ELR (cell line): Measurements from ENCODE around the gene AURKA.
"Not testable (repeated sequence)": the region's sequence is repeated elsewhere in the genome, so short reads cannot be mapped to it uniquely, and the experiment has no call there.

Experiments
- DNase-seq: peaks from one replicate; pipeline ENCODE4 v3.0.0-alpha.2; 2015; ENCODE audit warnings: low read depth

Gene AURKA

DNA sequence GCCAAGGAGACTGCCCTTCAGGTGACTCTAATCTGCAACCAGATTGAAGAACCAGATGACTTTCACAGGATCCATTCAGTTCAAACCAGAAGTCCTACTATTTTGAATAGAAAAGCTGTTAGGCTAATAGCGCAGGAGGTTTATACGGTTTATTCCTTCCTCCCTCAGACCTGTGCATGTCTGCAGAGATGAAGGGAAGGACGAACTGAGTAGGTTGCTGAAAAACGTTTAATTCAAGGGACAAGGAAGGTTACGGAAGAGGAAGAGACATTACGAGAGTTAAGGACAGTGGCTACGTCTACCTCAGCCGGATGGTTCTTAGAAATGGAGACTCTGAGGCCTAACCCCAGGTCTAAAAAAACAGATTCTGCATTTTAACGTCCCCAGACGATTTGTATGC is 978 bp downstream of the AURKA start:
- no peak for DNase-seq

DNA sequence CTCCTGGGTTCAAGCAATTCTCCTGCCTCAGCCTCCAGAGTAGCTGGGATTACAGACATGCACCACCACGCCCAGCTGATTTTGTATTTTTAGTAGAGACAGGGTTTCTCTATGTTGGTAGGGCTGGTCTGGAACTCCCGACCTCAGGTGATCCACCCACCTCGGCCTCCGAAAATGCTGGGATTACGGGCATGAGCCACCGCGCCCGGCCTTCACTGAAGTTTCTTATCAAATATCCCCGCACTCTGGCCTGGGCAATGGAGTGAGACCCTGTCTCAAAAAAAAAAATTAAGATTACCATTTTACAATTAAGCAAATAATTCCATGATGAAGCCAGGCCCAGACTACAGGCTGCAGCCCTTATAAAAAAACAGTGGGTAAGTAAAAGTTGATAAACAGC is 1.6 kb downstream of the AURKA start:
- not testable (repeated sequence) for DNase-seq

DNA sequence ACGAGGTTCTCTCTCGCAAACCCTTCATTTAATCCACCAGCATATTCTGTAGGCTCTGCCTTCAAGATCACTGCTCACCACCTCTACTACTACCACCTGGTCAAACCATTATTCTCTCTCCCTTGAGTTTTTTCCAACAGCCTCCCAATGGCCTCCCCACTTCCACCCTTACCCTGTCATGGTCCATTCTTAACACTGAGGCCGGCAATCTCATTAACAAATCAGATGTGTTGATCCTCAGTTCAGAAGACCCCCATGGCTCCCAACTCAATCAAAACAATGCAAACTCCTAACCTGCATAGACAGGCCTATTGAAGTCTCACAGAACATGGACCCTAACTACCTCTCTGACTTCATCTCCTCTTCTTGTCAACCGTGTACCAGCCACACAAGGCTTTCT is 2.2 kb downstream of the AURKA start:
- no peak for DNase-seq

DNA sequence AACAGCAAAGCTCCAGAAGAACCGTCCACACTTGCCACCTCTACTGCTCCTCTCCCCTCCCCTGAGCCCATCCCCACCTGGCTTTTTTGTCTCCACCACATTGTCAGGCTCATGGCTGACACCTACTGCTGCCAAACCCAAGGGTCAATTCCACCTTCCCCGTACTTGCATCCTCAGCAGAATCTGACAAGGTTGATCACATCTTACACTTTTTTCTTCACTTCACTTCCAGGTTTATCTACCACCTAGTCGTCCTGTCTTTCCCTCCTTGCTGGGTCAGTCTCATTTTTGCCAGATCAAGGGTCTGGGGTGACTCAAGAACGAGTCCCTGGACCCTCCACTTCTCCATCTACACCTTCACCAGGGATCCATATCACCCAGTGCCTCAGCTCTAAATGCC is 3.1 kb downstream of the AURKA start:
- no peak for DNase-seq

DNA sequence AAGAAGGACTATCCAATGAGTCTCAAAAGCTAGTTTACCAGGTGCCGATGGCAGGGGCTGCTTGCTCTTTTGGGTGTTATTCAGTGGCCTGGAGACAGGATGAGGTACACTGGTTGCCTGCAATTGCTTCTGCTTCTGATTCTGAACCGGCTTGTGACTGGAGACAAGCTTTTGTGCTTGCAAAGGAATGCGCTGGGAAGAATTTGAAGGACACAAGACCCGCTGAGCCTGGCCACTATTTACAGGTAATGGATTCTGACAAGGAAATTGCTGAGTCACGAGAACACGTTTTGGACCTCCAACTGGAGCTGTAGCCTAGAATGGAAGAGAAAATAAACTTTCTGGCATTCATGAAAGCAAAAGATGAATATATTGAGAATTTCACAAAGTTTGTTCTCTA is 5.8 kb downstream of the AURKA start:
- DNase-seq: no peak

DNA sequence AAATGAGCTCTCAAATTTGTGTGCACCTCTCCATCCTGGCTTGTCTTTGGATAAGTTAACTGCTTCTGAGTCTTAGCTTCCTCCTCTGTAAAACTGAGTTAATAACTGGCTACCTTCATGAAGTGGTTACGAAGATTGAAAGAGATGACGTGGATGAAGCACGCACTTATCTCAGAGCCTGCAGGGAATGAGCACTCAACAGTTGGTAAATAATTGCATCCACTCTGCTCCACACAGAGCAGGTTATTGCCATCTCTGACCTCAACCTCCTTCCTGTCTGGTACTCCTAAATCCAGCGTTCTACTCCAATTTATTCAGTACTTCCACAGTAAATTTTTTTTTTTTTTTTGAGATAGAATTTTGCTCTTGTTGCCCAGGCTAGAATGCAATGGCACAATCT is 6.9 kb downstream of the AURKA start:
- no peak for DNase-seq

DNA sequence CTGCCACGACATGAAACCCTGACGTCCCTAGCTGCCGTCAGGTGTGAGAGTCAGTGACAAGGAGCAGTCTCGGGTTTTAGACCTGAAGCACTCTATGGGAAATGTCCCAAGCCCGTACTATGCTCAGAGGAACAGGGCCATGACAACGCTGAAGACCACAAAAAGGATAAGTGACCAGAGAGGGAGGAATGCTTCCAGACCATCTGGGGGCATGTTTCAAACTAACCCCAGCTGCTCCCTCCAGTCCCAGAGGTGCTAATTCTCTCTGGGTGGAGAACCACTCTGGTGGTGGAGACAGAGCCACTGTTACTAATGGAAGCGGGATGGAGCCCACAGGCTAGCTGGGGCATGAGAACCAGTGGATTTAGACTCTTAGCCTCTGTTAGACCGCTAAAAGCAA is 8.7 kb downstream of the AURKA start:
- DNase-seq: no peak

DNA sequence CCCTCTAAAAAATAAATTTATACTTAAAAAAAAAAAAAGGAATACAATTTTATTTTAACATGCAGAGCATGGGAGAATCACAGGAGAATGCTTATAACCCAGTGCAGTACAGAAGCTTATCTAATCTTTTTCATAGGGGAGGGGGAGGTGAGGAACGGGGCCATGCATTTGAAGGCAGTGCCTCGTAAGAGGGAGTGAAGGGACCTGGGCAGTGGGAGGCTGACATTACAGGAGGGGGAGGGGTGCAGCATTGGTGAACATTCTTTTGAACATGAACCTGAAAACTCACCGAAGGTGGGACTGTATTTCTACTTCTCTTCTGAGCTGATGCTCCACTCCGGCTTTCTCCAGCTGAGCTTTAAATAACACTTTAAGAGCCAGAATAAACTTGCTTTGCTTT is 9.3 kb downstream of the AURKA start:
- no peak for DNase-seq

DNA sequence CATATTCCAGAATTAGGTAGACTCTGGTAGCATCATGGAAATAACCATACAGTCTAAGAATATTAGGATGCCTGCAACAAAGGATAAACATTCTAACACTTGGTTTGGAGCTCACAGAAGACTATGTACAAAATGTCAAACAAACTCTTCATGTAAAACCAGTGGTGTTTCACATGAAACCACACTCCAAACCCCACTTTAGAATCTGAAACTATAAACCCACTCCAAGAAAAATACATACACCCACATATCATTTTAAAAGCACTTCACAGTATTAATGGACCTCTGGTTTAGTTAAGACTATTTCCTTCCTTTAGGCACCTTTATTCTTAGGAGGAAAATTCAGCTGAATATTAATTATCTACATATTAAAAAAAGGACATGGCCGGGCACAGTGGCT is 10.5 kb downstream of the AURKA start:
- no peak for DNase-seq

DNA sequence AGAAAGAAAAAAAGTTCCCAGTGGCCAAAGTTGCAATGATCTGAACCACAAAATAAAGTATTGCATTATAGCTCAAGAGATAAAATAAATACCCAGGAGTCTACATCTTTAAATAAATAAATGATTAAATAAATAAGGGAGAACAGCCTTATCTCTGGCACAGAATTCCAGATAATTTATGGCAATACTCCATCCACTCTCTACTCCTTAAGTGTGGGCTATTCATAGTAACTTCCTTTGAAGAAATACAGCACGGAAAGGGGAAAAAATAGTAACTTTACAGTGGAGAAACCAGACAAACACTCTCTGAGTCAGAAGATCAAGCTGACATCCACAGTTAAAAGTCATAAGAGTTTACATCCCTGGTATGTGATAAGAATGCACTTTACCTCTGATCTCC is 11.6 kb downstream of the AURKA start:
- no peak for DNase-seq

DNA sequence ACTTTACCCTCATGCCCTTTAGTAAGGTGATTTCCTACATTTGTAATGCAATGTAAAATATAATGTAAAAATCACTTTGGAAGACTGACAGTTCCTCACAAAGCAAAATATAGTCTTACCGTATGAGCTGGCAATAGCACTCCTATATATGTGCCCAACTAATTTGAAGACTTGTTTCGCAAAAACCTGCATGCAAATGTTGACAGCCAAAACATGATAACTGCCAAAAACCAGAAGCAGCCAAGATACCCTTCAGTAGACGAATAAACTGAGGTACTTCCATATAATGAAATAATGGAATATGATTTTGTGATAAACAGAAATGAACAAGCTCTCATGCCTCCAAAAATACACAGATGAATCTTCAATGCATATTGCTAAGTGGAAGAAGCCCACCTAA is 13.6 kb downstream of the AURKA start:
- no peak for DNase-seq

DNA sequence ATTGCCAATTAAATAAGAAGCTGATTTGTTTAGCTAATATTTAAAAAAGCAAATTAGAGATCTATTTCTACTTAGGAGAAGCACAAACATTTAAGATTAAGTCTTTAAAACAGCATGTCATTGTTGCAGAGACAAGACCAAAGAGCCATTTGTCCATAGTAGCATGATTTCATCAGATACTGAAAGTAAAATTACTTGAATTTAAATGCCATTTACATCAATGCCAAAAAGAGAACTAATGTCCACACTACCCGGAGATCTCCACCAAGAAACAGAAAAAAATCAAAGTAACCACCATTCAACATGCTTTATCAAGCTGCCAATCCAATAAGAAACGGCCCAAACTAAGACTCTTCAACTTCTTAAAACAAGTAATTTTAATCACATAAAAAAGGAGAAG is 15.7 kb downstream of the AURKA start:
- no peak for DNase-seq

DNA sequence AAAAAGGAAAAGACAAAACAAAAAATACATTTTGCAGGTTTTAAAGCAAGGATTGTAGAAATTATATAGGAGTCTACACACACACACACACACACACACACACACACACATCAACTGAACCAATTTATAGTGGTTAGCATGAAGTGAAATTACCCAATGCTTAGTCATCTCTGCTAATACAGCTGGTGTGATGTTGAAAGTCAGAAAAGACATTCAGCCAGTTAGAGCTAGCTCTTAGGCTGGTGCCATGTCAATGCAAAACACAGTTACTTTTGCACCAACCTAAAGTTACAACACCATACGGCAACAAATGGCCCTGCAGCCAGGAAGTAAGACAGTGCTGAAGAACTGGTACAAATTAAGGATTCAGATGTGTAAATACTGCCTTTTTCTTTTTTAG is 18.1 kb downstream of the AURKA start:
- peak; percentile 94 for DNase-seq

DNA sequence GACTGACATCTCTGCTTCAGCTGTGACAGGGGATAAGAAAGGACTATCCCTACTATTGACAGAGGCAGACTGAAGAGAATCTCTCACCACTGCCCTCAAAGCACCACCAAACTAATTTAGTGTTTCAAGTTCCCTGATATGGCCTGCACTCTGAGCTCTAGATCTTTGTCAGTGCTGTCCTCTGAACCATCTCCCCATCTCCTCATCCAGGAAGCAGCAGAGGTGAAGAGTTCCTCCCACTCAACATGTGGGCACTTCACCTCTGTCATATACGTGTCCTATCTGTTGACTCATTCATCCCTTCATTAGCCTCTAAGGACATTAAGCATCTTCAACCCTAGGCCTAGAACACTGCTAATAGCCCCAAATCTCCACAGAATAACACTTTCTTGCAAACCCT is 19.2 kb downstream of the AURKA start:
- no peak for DNase-seq

DNA sequence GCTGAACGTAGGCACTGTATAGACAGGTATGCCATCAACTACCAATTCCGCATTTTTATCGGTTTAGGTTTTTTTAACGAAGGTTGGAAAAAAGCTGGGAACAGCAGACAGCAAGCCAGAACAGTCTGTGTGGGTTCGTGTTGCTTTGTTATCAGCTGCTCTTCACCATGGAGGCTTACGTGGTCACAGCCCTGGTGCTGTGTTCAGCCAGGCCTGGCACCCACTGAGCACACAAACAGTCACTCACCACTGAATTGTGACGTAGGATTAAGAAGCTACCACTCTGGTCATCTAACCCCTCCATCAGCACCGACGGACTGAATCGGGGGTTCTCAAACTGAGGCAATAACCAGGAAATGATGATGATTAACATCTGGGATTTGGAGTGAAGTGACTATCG is 20.0 kb downstream of the AURKA start:
- DNase-seq: no peak

DNA sequence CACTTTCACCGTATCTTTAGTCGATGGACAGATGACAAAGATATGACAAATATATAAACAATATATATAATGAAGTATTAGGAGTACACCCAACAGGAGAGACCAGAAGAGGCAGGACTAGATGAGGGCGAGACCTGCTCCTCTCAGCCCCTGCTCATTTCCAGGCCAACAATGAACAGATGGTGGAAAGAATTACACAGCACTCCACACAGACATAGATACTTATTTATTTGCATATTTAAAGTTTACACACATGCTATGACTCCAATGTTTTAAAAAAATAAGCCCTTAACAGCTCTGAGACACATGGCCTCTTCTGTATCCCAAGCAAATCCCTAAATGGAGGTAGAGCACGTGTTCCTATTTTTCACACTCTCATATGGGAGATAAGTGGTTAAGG is 22.8 kb downstream of the AURKA start:
- no peak for DNase-seq

DNA sequence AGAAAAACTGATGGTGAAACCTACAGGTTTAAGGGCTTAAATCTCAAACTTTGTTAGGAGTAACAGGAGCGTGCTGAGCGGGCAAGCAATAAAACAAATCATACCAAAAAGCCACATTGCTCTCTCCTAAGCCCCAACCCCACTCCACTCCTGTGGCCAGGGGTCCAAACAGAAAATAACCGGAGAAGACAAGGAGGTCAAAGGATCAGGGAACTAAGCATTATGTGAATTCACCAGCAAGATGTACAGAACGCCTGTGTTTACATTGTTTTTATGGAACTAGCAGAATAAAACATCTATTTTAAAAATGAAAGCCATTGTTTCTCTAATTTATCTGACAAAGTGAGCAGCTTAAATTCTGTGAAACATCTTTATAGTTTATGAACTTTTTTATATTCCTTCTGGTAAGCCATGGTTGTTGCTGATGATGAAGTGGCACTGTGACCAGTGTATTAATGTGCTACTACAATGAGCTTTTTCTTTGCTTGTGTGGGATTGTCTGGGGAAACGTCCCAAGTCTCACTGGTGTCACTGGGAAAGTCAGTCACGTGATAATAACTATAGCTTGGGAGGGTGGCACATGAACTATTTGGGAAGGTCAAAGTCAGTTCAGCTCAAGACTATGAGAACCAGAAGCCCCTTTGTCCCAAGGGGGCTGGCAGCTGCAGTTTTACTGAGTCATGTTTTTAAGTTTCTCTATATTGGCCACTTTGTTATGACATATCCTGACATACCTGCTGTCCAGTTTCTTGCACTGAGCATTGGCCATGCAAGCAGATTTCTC is 23.5 kb downstream of the AURKA start:
- no peak for DNase-seq

DNA sequence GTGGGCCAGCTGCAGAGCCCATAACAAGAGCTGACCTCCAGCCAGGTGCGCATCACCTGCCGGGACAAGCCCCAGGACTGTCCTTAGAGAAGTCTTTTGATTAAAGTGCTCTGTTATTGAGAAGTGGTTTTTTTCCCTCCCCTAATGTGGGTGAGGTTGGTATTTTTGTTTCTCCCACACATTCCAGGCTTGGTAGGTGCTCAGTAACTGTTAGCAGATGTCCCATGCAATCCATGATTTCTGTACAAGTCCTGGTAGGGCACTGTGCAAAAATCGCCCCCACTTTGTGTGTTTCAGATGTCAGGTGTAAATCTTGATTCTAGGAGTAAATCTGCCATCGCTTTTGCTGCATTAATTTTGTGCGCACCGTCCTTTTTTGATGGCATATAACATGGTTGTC is 28.5 kb downstream of the AURKA start:
- no peak for DNase-seq

DNA sequence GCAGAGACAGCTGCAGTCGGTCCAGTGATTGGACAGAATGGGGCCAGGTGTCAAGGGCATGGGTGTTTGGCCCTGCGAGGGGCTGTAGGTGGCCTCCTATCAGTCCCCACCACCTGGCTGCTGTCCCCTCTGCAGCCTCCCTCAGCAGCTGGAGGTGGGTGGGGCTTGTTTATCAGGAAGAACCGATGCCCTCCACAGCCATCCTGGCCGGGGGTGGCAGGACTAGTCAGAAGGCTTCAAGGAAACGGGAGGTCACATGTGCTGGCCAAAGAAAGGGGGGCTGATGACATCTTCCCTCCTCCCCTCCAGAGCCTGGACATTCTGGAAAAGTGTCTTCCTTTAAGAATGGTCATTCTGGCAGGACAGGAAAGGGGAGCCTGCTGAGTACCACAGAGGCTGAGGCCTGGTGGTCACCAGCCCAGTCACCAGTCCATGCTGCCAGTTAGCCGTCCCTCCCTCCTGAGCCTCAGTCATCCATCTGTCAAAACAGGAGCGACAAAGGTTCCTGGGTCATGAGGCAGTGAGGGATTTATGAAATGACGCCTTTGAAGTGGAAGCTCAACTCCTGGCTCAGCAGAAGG is 29.1 kb downstream of the AURKA start:
- peak; percentile 34 for DNase-seq

DNA sequence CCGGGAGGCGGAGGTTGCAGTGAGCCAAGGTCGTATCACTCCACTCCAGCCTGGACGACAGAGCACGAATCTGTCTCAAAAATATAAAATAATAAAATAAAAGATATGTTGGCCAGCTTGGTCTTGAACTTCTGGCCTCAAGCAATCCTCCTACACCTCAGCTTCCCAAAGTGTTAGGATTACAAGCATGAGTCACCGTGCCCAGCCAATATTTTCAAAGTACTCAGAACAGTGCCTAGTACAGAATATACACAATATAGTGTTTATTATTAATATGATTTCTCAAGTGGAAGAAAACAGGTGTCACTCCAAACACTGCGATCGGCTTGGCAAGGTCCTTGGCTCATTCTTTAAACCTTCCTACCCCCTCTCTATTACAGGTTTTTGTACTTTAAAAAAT is 30.1 kb downstream of the AURKA start:
- no peak for DNase-seq

DNA sequence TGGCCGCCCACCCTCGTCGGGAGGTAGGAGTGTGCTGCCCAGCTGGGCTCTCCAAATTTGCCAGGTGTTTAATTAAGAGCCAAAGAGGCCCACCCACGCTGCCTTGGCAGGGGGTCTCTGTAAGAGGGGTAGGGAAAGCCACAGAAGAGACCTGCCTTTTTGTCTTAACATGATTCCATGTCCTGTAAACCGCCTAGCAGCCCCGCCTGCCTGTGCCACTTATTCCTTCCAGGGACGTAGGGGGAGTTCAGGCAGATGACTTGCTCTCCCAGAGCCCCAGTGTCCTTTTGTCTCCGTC is 31.2 kb downstream of the AURKA start:
- no peak for DNase-seq

DNA sequence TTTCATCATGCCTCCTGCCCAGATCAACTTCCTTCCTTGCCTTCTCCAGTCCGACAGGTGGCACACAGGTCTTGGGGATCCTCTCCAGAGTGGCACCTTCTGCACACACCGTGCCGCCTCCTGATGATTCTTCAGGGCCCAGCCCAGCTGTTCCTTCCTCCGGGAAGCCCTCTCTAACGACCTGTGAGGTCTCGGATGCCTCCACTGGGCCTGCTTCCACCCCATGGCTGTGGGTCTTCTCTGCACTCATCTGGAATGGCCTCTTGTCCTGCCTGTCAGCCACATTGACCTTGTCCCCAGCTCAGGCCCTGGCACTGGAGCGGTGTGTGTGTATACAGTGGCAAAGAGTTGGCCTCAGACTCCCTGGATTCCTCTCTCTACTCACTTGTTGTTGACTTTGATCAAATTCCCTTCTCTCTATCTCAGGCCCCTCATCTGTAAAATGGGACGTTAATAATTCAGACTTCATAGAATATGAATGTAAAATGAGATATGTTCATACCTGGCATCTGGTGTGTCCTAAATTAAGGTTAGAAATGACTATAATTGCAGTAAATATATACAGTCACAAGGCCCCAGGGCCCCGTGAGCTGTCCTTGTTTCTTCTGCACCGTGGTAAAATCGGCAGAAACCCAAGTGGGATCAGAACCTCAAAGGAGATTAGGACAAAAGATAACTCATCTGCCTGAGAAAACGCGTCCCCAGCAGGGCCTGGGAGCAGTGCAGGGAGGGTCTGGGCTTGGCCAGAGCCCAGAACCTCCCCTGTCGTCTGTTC is 31.7 kb downstream of the AURKA start:
- no peak for DNase-seq
